Mammary epithelial cell (primary cell): ENCODE data around the gene CLUH.

Source experiments
- CTCF ChIP-seq, 2 donors: IDR thresholded peaks in 1 of 2; conservative IDR thresholded peaks in 1 of 2; 2 replicates each; pipeline ENCODE4 v1.5.1; 2011 to 2012; ENCODE audit warnings: inconsistent platforms in 2 of 2, low read length in 2 of 2, mild to moderate bottlenecking in 2 of 2, control low read depth in 1 of 2, low read depth in 1 of 2; ENCODE audit not compliant: insufficient read depth in 1 of 2; ENCODE audit errors: extremely low read depth in 1 of 2
- EZH2 ChIP-seq: IDR thresholded peaks from 2 replicates; pipeline ENCODE4 v1.6.1; 2012; ENCODE audit warnings: low read length, inconsistent platforms, borderline replicate concordance

GRCh38 chr17:2724784-2725164, 13.2 kb upstream of the CLUH start:
- no peak for TF ChIP-seq CTCF (conservative IDR thresholded peaks at IDR 0.05 in 1 of 2, IDR thresholded peaks at IDR 0.05 in 1 of 2; ENCODE audit: extremely low read depth in 1 of 2, insufficient read depth in 1 of 2, low read depth in 1 of 2, low read length in 2 of 2)
- TF ChIP-seq EZH2: no peak
